Adrenal gland (tissue), 12 donors: Measurements from ENCODE around the gene ABHD10. TPM values are rescaled to one million over a fixed set of nuclear protein-coding genes. Genes with fewer than 3 reads are reported as not detected.

ENCODE experiments used
- DNase-seq, 7 donors: peaks; one replicate each; pipeline ENCODE4 v3.0.0-alpha.2; 2019 to 2020
- H3K27ac ChIP-seq, 5 donors: fragments of 200-600 bp; sonication (generic) in 4 of 5; 1 replicate in 3 of 5; 2 replicates in 2 of 5; pipeline versions ENCODE4 v1.5.1 to v1.8.0; 2016 to 2020; ENCODE audit warnings: mild to moderate bottlenecking in 1 of 5
- H3K27me3 ChIP-seq: fragments of 200-600 bp; 2 replicates; pipeline ENCODE4 v1.8.0; 2021
- H3K36me3 ChIP-seq, 2 donors: fragments of 200-600 bp; replicated peaks in 1 of 2; 1 replicate in 1 of 2; 2 replicates in 1 of 2; pipeline versions ENCODE4 v1.5.1 to v1.8.0; 2018 to 2022
- H3K4me1 ChIP-seq, 2 donors: fragments of 200-600 bp; replicated peaks in 1 of 2; 1 replicate in 1 of 2; 2 replicates in 1 of 2; pipeline versions ENCODE4 v1.5.1 to v1.8.0; 2018 to 2021
- H3K4me3 ChIP-seq, 4 donors: fragments of 200-600 bp; sonication (generic) in 3 of 4; one replicate each; pipeline ENCODE4 v1.5.1; 2016 to 2018
- H3K9me3 ChIP-seq, 3 donors: fragments of 200-600 bp; sonication (generic) in 1 of 3; replicated peaks in 1 of 3; 1 replicate in 2 of 3; 2 replicates in 1 of 3; pipeline versions ENCODE4 v1.5.1 to v1.8.0; 2016 to 2021
- CTCF ChIP-seq, 6 experiments: fragments of 450-650 bp in 4 of 6; fragments of 200-600 bp in 2 of 6; sonication (generic) in 1 of 6; IDR thresholded peaks; 1 replicate in 5 of 6; 2 replicates in 1 of 6; pipeline versions ENCODE4 v1.5.1 to v1.8.0; 2016 to 2021; ENCODE audit warnings: antibody characterized with exemption in 6 of 6, mild to moderate bottlenecking in 2 of 6, moderate library complexity in 1 of 6
- POLR2A ChIP-seq, 2 donors: fragments of 450-650 bp; IDR thresholded peaks; one replicate each; pipeline ENCODE4 v1.6.1; 2017; ENCODE audit warnings: antibody characterized with exemption in 2 of 2, mild to moderate bottlenecking in 2 of 2, moderate library complexity in 1 of 2
- WGBS, 4 donors: extraction: QIAGEN DNeasy Blood & Tissue Kit in 2 of 4; methylation state at CpG; one replicate each; pipeline versions ENCODE4 v1.1.5 to v1.1.7; 2013 to 2017; 5-methylcytosine and 5-hydroxymethylcytosine counted together
- intact Hi-C, 2 donors: fragments of 100-400 bp; cut with DNase I; formaldehyde crosslinking; loops; one replicate each; pipeline versions ENCODE4 v1.14.1 to v1.15.0; 2022 to 2023
- polyA plus RNA-seq, 3 donors: library from polyadenylated mRNA; stranded (reverse); fragments of 200-250 nt in 2 of 3; fragments of 350-450 nt in 1 of 3; fragmentation: Illumina TruSeq in 1 of 3; extraction: RNeasy Lipid Tissue Mini Kit (QIAGEN cat#74804) in 1 of 3; gene quantifications; one replicate each; pipeline ENCODE4 v1.2.3, GENCODE V29; 2013 to 2014
- total RNA-seq, 9 donors: library from RNA; depleted of rRNA in 4 of 9; stranded (reverse); fragments of >200 nt in 4 of 9; fragments of 120-200 nt in 1 of 9; fragmentation: NEBNext Ultra II Directional in 1 of 9; extraction: Animal tissue kit (Norgen Biotek cat#: 25700) in 1 of 9; gene quantifications; one replicate each; pipeline versions ENCODE4 v1.1.0 to v1.2.4, GENCODE V29; 2013 to 2023
- donor health status: healthy with polysubstance abuse.
- donor health status: Bipolar disorder and iron deficiency.
- donor health status: DM: yes; HTN: yes; CAD: no.
- donor health status: DM: no; HTN: no; CAD: no.
- donor health status: DM: no; HTN: no; CAD: no.
- donor health status: DM: yes; HTN: yes; CAD: no.

Gene ABHD10
- total and polyA plus RNA-seq, 12 donors: 27.6 to 81.8 (median 44.1) TPM

- intact Hi-C loops: loop anchor here in 1 of 2 donors (10.0 kb wide), 1 partner anchor 45 kb away; no protein-coding TSS in a partner anchor
- TF ChIP-seq POLR2A (IDR thresholded peaks at IDR 0.05) (no peak), CTCF (IDR thresholded peaks at IDR 0.05) (no peak)
- DNase-seq: no peak
Measured at GRCh38 chr3:111999484-112000324, 20.9 kb downstream of the ABHD10 start.

GRCh38 chr3:112000367-112000771 lies 21.5 kb downstream of the ABHD10 start:
- intact Hi-C loops: no loop called here
- Histone ChIP-seq H3K9me3 (no peaks in the 10 kb centered on the region), H3K36me3 (no peaks in the 10 kb centered on the region), H3K27me3 (no peaks in the 10 kb centered on the region), H3K4me1 (peaks cover 0 to 8% of the 10 kb centered on the region in 2 donors), H3K4me3 (no peak overlapping the region), H3K27ac (no peak overlapping the region)
- TF ChIP-seq CTCF (IDR thresholded peaks at IDR 0.05): no peak
- no peak for TF ChIP-seq POLR2A (IDR thresholded peaks at IDR 0.05)
- no peak for DNase-seq
- WGBS, 4 donors: 85 to 90% (median 88%) methylated on average over 5 of the region's 5 CpGs

More at GRCh38 chr3:111999484-112000324, 20.9 kb downstream of the ABHD10 start:
- H3K4me1 ChIP-seq: peaks cover 0 to 8% of the 10 kb centered on the region in 2 donors
- H3K4me3 ChIP-seq: peak overlapping the region in 1 of 4 donors; percentile 48
- H3K9me3 ChIP-seq: no peaks in the 10 kb centered on the region
- H3K36me3 ChIP-seq: no peaks in the 10 kb centered on the region
- 22 to 43% (median 30%) methylated on average over 19 of the region's 19 CpGs for WGBS, 4 donors
- H3K27me3 ChIP-seq: no peaks in the 10 kb centered on the region
- H3K27ac ChIP-seq: no peak overlapping the region

- WGBS, 4 donors: 82 to 87% (median 86%) methylated on average over 2 of the region's 2 CpGs
- intact Hi-C loops: no loop called here
Measured at GRCh38 chr3:112000966-112001365, 22.1 kb downstream of the ABHD10 start.

More at GRCh38 chr3:112000966-112001365, 22.1 kb downstream of the ABHD10 start:
- H3K27ac ChIP-seq: no peak overlapping the region
- H3K36me3 ChIP-seq: no peaks in the 10 kb centered on the region
- no peaks in the 10 kb centered on the region for H3K9me3 ChIP-seq
- peaks cover 0 to 8% of the 10 kb centered on the region in 2 donors for H3K4me1 ChIP-seq
- no peaks in the 10 kb centered on the region for H3K27me3 ChIP-seq
- DNase-seq: no peak
- TF ChIP-seq POLR2A (IDR thresholded peaks at IDR 0.05) (no peak), CTCF (IDR thresholded peaks at IDR 0.05) (no peak)
- H3K4me3 ChIP-seq: no peak overlapping the region
